GM13976 (cell line): ENCODE results near the gene EPS15.
A peak's percentile ranks its signal among the peaks of the same experiment; 100 is the strongest.
"Not testable (repeated sequence)": the region's sequence is repeated elsewhere in the genome, so short reads cannot be mapped to it uniquely, and the experiment has no call there.

Experiments
- DNase-seq: peaks from one replicate; pipeline ENCODE4 v3.0.0; 2012; ENCODE audit warnings: low spot score
- in situ Hi-C: fragments of 300-500 bp; cut with MboI; formaldehyde crosslinking; loops from one replicate; pipeline ENCODE4 v1.12.0; 2022; ENCODE audit warnings: low sequenced_read_pairs, mixed read lengths, inconsistent platforms; ENCODE audit not compliant: unreplicated experiment
- TF ChIP-seq, protein P1 (sequence below): IDR thresholded peaks from 2 replicates; pipeline ENCODE4 v1.5.1; 2012; ENCODE audit warnings: borderline replicate concordance, mild to moderate bottlenecking; ENCODE audit not compliant: insufficient read depth; ENCODE audit errors: extremely low read depth, missing control alignments, control extremely low read depth

EPS15 gene

DNA sequence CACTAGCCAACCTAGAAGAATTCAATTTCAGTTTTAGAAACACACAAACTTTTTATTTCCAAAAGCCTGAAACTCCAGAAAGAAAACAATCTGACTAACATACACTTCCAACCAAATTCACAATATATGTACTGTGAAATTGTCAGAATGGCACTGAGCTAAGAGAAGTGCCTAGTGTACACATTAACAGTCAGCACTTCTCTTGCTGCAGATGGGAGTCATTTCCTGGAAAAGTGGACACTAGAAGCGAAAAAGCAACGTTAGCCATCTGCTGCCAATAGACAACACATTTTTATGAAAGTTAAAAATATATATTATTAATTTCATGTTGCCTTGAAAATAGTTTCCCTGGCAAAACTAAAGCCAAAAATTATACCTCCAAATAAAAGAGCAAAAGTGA lies 66.1 kb downstream of the EPS15 start:
- DNase-seq: no peak
- in situ Hi-C loops: no loop called here
- TF ChIP-seq, protein P1, sequence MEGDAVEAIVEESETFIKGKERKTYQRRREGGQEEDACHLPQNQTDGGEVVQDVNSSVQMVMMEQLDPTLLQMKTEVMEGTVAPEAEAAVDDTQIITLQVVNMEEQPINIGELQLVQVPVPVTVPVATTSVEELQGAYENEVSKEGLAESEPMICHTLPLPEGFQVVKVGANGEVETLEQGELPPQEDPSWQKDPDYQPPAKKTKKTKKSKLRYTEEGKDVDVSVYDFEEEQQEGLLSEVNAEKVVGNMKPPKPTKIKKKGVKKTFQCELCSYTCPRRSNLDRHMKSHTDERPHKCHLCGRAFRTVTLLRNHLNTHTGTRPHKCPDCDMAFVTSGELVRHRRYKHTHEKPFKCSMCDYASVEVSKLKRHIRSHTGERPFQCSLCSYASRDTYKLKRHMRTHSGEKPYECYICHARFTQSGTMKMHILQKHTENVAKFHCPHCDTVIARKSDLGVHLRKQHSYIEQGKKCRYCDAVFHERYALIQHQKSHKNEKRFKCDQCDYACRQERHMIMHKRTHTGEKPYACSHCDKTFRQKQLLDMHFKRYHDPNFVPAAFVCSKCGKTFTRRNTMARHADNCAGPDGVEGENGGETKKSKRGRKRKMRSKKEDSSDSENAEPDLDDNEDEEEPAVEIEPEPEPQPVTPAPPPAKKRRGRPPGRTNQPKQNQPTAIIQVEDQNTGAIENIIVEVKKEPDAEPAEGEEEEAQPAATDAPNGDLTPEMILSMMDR: no peak

DNA sequence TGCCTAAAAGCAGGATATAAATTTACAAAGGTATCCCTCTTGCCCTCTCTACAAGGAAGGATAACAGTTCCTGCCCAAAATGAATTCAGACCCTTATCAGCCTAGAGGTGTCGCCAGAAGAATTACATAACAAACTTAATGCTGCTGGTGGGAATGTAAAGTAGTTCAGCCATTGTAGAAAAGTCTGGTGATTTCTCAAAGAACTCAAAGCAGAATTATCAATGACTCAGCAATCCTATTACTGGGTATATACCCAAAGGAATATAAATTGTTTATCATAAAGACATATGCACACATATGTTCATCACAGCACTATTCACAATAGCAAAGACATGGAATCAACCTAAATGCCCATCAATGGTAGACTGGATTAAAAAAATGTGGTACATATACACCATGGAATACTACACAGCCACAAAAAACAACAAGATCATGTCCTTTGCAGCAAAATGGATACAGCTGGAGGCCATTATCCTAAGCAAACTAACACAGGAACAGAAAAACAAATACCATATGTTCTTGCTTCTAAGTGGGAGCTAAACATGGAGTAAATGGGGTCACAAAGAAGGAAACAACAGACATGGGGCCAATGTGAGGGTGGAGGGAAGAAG lies 70.1 kb downstream of the EPS15 start:
- in situ Hi-C loops, DNase-seq: not testable (repeated sequence)

DNA sequence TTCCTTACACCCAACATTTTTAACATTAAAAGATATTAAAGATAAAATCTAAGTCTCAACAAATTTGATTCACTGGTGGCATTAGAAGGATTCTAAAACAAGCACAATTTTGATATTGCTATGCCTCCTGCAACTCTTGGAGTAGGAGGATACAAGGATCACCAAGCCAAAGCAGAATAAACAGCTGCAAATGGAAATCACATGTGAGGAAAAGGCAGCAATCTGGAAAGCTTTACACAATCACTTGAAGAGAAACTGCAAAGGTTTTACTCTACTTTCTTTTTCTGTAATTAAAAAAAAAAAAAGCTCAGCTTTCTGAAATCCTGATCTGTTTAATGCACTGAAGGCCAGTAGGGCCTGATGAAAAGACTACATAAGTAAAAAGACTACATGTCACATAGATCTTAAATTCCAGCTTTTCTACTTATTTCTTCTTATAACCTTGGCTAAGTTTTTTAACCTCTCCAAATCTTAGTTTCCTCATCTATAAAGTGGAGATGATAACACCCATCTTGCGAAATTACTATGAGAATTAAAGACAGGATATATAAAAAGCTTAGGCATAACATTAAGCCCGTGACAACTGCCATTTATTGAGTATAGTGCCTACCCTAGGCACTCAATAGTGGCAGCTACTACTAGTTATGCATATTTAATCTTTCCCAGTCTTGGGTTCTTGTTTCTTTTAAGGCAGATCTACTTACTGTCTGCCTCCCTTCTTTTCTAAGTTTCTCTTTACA lies 73.5 kb downstream of the EPS15 start:
- in situ Hi-C loops: no loop called here
- TF ChIP-seq, protein P1: no peak
- no peak for DNase-seq

DNA sequence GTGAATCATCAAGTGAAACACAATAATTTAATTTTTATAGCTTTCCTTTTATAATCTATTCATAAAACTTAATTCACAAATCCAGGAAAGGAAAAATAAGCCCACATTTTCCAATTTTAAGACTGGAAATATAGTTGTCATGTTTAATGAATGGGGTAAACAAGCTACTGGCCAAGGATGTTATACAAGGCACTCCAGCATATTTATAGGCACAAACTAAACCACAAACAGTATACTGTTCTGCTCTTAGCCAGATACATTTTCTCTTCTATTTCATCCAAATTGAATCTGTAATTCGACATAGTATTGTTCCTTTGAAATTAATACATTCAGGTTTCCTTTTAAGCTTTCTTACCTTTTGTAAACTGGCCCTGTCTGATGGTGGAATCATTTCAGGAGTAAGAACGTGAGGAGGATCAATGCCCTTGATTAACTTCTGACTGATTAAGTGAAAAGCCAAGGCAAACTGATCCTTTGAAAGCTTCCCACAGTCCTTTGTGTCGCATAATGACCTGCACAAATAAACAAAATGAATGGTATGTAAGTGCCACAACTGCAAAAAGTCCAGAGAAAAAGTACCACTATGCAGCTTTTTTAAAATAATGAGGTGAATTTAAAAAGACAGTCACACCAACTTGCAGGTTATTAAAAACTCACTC lies 74.4 kb downstream of the EPS15 start:
- in situ Hi-C loops: no loop called here
- DNase-seq: no peak
- TF ChIP-seq, protein P1: no peak

DNA sequence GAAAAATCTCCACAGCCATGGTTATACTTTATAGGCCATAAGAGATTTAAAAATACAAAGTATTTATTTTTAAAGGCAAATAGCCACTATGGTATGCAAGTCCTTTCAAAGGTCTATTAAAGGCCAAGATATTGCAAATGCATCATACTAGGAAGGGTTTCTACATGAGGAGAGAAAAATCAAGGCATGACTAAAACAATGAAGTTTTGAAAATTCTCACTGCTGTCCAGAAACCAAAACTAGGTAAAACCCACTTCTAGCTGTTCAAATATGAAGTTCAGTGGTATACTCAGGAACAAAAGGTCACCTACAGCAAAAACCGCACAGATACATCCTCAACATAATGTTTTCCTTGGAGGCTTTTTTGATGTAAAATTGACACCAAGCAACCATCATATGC lies 75.0 kb downstream of the EPS15 start:
- peak; percentile 15 for DNase-seq
- TF ChIP-seq, protein P1: no peak
- in situ Hi-C loops: no loop called here

DNA sequence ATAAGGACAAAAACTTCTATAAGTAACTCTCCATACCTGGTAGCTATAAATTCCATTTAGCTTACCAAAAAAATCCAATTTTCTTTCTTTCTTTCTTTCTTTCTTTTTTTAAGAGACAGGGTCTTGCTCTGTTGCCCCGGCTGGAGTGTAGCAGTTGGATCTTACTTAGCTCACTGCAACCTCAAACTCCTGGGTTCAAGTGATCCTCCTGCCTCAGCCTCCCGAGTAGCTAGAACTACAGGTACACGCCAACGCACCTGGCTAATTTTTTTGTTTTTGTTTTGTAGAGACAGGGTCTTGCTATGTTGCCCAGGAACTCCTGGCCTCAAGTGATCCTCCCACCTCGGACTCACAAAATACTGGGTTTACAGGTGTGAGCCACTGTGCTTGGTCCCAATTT lies 75.5 kb downstream of the EPS15 start:
- DNase-seq: no peak
- TF ChIP-seq, protein P1: no peak
- in situ Hi-C loops: no loop called here

DNA sequence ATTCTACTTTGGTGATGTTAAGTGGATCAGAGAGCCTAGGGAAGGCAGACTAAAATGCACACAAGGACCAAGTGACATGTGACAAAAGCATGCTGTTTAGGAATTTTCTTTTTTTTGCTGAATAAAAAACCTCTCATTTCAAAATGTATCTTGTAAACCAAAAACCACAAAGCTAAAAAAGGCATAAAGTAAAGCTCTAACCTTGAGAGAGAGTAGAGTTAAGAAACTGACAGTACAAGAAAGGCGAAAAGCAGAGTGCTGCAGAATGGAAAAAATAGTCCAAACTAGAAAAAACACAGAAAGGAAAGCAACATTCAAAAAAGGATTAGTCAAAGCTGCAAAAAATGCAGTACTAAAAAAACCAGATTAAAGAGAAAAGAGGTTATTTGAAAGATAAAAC lies 76.5 kb downstream of the EPS15 start:
- in situ Hi-C loops: no loop called here
- DNase-seq: no peak
- TF ChIP-seq, protein P1: no peak
